Stomach (tissue), 9 donors: ENCODE results near the gene MAP3K2. TPM values are rescaled to one million over a fixed set of nuclear protein-coding genes. Genes with fewer than 3 reads are reported as not detected.

ENCODE experiments used
- DNase-seq, 2 donors: peaks; one replicate each; pipeline versions ENCODE4 v3.0.0 to v3.0.0-alpha.2; 2013 to 2019
- H3K27ac ChIP-seq, 5 donors: fragments of 200-600 bp in 4 of 5; sonication (generic) in 4 of 5; one replicate each; pipeline ENCODE4 v1.5.1; 2013 to 2019; ENCODE audit warnings: mild to moderate bottlenecking in 1 of 5, moderate library complexity in 1 of 5
- H3K27me3 ChIP-seq, 3 donors: fragments of 200-600 bp; sonication (generic); one replicate each; pipeline ENCODE4 v1.5.1; 2017 to 2019; ENCODE audit warnings: mixed run types in 1 of 3
- H3K36me3 ChIP-seq, 4 donors: fragments of 200-600 bp; sonication (generic); 1 replicate in 3 of 4; 2 replicates in 1 of 4; pipeline ENCODE4 v1.5.1; 2016 to 2019
- H3K4me1 ChIP-seq, 4 donors: fragments of 200-600 bp; sonication (generic); one replicate each; pipeline ENCODE4 v1.5.1; 2016 to 2019
- H3K4me3 ChIP-seq, 4 donors: fragments of 200-600 bp; sonication (generic) in 3 of 4; one replicate each; pipeline ENCODE4 v1.5.1; 2016 to 2019; ENCODE audit warnings: mild to moderate bottlenecking in 1 of 4
- H3K9me3 ChIP-seq, 4 donors: fragments of 200-600 bp; sonication (generic); one replicate each; pipeline ENCODE4 v1.5.1; 2016 to 2019
- EP300 ChIP-seq: sonication (generic); formaldehyde crosslinking; IDR thresholded peaks from one replicate; pipeline ENCODE4 v1.6.1; 2017; ENCODE audit warnings: antibody characterized with exemption
- POLR2A ChIP-seq, 4 donors: fragments of 450-650 bp; IDR thresholded peaks; one replicate each; pipeline ENCODE4 v1.6.1; 2016; ENCODE audit warnings: antibody characterized with exemption in 4 of 4, control low read depth in 2 of 4, mild to moderate bottlenecking in 1 of 4, moderate library complexity in 1 of 4
- POLR2AphosphoS5 ChIP-seq, 3 donors: sonication (generic); formaldehyde crosslinking; IDR thresholded peaks; one replicate each; pipeline ENCODE4 v1.6.1; 2016; ENCODE audit warnings: antibody characterized with exemption in 3 of 3
- WGBS, 5 donors: extraction: QIAGEN DNeasy Blood & Tissue Kit in 3 of 5; methylation state at CpG; one replicate each; pipeline versions ENCODE4 v1.1.5 to v1.1.7; 2013 to 2018; 5-methylcytosine and 5-hydroxymethylcytosine counted together
- intact Hi-C: fragments of 100-400 bp; cut with DNase I; formaldehyde crosslinking; loops from one replicate; pipeline ENCODE4 v1.15.1; 2023; ENCODE audit warnings: low total_unique reads
- polyA plus RNA-seq, 3 donors: library from polyadenylated mRNA; stranded (reverse); fragments of 200-250 nt; gene quantifications; one replicate each; pipeline ENCODE4 v1.2.3, GENCODE V29; 2013
- total RNA-seq, 5 donors: library from RNA; depleted of rRNA; stranded (reverse); fragments of >200 nt; gene quantifications; one replicate each; pipeline versions ENCODE4 v1.1.0 to v1.2.3, GENCODE V29; 2014 to 2016
- TF ChIP-seq, protein P1 (sequence below), 7 experiments: fragments of 450-650 bp in 4 of 7; fragments of 200-600 bp in 3 of 7; sonication (generic) in 3 of 7; IDR thresholded peaks; one replicate each; pipeline ENCODE4 v1.5.1; 2016 to 2019; ENCODE audit warnings: antibody characterized with exemption in 7 of 7, control low read depth in 2 of 7, mild to moderate bottlenecking in 1 of 7
- donor health status: healthy with polysubstance abuse.
- donor health status: Bipolar disorder and iron deficiency.
- donor health status: healthy.

Gene MAP3K2
- total and polyA plus RNA-seq, 8 donors: 3.8 to 141 (median 55.6) TPM

DNA sequence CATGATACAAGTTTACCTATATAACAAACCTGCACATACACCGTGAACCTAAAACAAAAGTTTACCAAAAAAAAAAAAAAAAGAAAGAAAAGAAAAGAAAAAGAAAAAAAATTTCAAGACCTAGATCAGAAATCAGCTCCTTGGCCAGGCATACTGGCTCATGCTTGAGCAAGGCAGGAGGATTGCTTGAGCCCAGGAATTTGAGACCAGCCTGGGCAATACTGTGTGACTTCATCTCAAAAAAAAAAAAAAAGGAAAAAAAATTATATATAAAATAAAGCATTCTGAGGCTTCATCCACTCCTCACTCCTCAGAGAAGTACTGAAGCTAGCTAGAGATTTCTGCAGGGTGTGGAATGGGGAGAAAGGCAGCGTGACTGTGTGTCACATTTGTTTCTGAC lies 18.7 kb upstream of the MAP3K2 start:
- Histone ChIP-seq H3K27ac (peak overlapping the region in 1 of 5 donors; percentile 94), H3K36me3 (no peaks in the 10 kb centered on the region), H3K9me3 (no peaks in the 10 kb centered on the region), H3K4me3 (no peak overlapping the region), H3K4me1 (peaks cover 20 to 56% (median 26%) of the 10 kb centered on the region in 4 donors), H3K27me3 (no peaks in the 10 kb centered on the region)
- intact Hi-C loops: no loop called here
- TF ChIP-seq POLR2A (IDR thresholded peaks at IDR 0.05) (no peak), EP300 (no peak), POLR2AphosphoS5 (IDR thresholded peaks at IDR 0.05) (no peak)
- TF ChIP-seq, protein P1, sequence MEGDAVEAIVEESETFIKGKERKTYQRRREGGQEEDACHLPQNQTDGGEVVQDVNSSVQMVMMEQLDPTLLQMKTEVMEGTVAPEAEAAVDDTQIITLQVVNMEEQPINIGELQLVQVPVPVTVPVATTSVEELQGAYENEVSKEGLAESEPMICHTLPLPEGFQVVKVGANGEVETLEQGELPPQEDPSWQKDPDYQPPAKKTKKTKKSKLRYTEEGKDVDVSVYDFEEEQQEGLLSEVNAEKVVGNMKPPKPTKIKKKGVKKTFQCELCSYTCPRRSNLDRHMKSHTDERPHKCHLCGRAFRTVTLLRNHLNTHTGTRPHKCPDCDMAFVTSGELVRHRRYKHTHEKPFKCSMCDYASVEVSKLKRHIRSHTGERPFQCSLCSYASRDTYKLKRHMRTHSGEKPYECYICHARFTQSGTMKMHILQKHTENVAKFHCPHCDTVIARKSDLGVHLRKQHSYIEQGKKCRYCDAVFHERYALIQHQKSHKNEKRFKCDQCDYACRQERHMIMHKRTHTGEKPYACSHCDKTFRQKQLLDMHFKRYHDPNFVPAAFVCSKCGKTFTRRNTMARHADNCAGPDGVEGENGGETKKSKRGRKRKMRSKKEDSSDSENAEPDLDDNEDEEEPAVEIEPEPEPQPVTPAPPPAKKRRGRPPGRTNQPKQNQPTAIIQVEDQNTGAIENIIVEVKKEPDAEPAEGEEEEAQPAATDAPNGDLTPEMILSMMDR (IDR thresholded peaks at IDR 0.05): no peak
- DNase-seq: no peak
- WGBS, 5 donors: 87 to 97% (median 94%) methylated on average over 2 of the region's 2 CpGs

DNA sequence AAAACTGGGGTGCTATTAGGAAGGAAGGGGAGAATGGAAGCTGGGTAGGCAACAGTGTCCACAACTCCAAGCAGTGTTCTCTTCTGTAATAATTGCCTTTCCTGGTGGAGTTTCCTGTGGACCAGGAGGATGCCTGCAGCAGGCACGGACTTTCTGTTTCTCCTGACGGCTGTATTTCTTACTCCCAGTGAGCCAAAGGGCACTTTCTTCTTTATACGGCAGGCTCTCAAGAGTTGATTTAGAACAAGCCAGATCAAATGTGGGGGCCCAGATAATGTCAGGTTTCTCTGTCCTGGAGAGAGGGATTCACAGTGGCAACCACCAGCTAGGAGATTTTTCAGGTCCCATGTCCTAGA lies 17.5 kb upstream of the MAP3K2 start:
- Histone ChIP-seq H3K27me3 (no peaks in the 10 kb centered on the region), H3K27ac (peak overlapping the region in 3 of 5 donors; percentile 23 to 29 (median 24)), H3K36me3 (no peaks in the 10 kb centered on the region), H3K4me1 (peaks cover 17 to 54% (median 27%) of the 10 kb centered on the region in 4 donors), H3K4me3 (no peak overlapping the region), H3K9me3 (no peaks in the 10 kb centered on the region)
- WGBS, 5 donors: 68 to 74% (median 71%) methylated on average over 3 of the region's 3 CpGs
- no peak for DNase-seq
- no peak for TF ChIP-seq EP300
- no peak for TF ChIP-seq POLR2A (IDR thresholded peaks at IDR 0.05)
- TF ChIP-seq, protein P1 (IDR thresholded peaks at IDR 0.05): no peak
- TF ChIP-seq POLR2AphosphoS5 (IDR thresholded peaks at IDR 0.05): no peak
- intact Hi-C loops: no loop called here

DNA sequence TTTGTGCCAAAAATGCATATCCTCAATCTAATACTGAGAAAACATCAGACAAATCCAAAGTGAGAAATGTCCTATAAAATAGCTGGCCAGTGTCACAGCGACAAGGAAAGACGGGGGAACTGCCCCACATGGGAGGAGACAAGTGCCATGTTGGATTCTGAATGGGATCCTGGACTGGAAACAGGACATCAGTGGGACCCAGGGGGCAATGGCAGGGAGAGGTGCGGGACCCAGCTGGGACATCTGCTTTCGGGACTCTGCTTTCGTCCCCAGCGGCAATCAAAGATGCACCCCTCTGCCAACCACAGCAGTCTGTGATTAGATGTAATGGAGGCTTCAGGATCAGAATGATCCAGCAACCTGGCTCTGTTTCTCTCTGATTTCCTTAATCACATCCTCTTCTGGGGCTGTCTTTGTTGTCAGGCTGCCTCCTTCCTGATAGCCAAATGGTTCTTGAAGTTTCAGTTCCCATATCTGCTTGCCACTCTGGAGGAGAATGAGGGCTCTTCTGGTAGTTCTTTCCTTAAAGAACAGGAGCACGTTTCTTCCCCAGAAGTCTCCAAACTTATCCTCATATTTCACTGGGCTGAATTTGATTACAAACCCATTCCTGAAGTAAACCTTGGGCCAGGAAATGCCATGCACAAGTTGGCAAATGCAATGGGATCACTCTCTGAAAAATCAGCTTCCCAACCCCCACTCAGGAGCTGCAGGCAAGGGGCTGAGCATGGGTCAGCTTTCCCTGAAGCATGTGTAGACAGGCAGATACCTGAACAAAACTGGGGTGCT lies 16.9 kb upstream of the MAP3K2 start:
- TF ChIP-seq EP300: no peak
- no peak for TF ChIP-seq POLR2AphosphoS5 (IDR thresholded peaks at IDR 0.05)
- TF ChIP-seq POLR2A (IDR thresholded peaks at IDR 0.05): no peak
- DNase-seq: no peak
- 83 to 94% (median 89%) methylated on average over 7 of the region's 7 CpGs for WGBS, 5 donors
- Histone ChIP-seq H3K9me3 (no peaks in the 10 kb centered on the region), H3K27me3 (no peaks in the 10 kb centered on the region), H3K27ac (peak overlapping the region in 3 of 5 donors; percentile 23 to 29 (median 24)), H3K36me3 (no peaks in the 10 kb centered on the region), H3K4me3 (no peak overlapping the region), H3K4me1 (peaks cover 17 to 50% (median 26%) of the 10 kb centered on the region in 4 donors)
- intact Hi-C loops: no loop called here

DNA sequence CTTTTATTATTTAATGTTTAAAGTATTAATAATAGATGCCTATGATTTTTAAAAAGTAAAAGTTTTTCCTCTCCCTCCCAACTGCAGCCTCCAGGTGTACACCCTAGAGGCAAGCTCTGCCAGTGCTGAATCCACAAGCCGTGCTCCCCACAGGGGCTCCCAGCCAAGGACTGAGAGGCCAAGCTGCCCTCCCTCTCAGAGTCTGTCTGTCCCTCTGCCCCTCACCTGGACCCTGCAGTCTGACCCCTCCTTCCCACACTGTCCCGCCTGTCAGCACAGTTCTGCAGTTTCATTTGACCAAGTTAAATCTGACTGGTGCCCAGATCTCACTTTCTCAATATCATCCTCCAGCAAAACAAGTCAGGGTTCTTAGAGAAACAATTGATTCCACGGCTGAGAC lies 15.7 kb upstream of the MAP3K2 start:
- no peak for TF ChIP-seq POLR2A (IDR thresholded peaks at IDR 0.05)
- TF ChIP-seq, protein P1 (IDR thresholded peaks at IDR 0.05): no peak
- TF ChIP-seq POLR2AphosphoS5 (IDR thresholded peaks at IDR 0.05): no peak
- TF ChIP-seq EP300: no peak
- Histone ChIP-seq H3K9me3 (no peaks in the 10 kb centered on the region), H3K4me1 (peaks cover 14 to 47% (median 22%) of the 10 kb centered on the region in 4 donors), H3K27me3 (no peaks in the 10 kb centered on the region), H3K27ac (no peak overlapping the region), H3K36me3 (no peaks in the 10 kb centered on the region), H3K4me3 (no peak overlapping the region)
- intact Hi-C loops: no loop called here
- 75 to 81% (median 79%) methylated on average over 3 of the region's 3 CpGs for WGBS, 5 donors
- no peak for DNase-seq
